Colonic mucosa (tissue), 4 donors: ENCODE data around the gene NAP1L1. TPM values are rescaled to one million over a fixed set of nuclear protein-coding genes. Genes with fewer than 3 reads are reported as not detected.

Experiments used
- DNase-seq: peaks from one replicate; pipeline ENCODE4 v3.0.0-alpha.2; 2020
- H3K27ac ChIP-seq: fragments of 200-600 bp; one replicate; pipeline ENCODE4 v1.8.0; 2021
- H3K27me3 ChIP-seq: fragments of 200-600 bp; one replicate; pipeline ENCODE4 v1.8.0; 2021
- H3K36me3 ChIP-seq: fragments of 200-600 bp; one replicate; pipeline ENCODE4 v1.8.0; 2021
- H3K4me1 ChIP-seq: fragments of 200-600 bp; one replicate; pipeline ENCODE4 v1.8.0; 2021; ENCODE audit warnings: mild to moderate bottlenecking
- H3K4me3 ChIP-seq: fragments of 200-600 bp; one replicate; pipeline ENCODE4 v1.8.0; 2021
- H3K9ac ChIP-seq, 2 donors: one replicate each; pipeline ENCODE4 v1.7.0; 2013; ENCODE audit warnings: control low read depth in 2 of 2, low read depth in 2 of 2, low read length in 2 of 2
- H3K9me3 ChIP-seq: fragments of 200-600 bp; one replicate; pipeline ENCODE4 v1.8.0; 2021
- intact Hi-C: fragments of 100-400 bp; cut with DNase I; formaldehyde crosslinking; loops from one replicate; pipeline ENCODE4 v1.14.1; 2022
- total RNA-seq, 2 donors: library from RNA; stranded (reverse); fragmentation: NEBNext Ultra II Directional in 1 of 2; extraction: Animal tissue kit (Norgen Biotek cat#: 25700) in 1 of 2; gene quantifications; one replicate each; pipeline ENCODE4 v1.2.1, GENCODE V29; 2021
- TF ChIP-seq, protein P1 (sequence below): fragments of 200-600 bp; IDR thresholded peaks from one replicate; pipeline ENCODE4 v1.8.0; 2022; ENCODE audit warnings: antibody characterized with exemption, mild to moderate bottlenecking
- donor health status: healthy.
- donor health status: DM: no; HTN: no; CAD: no.
- donor health status: DM: no; HTN: no; CAD: no.

Gene NAP1L1
- total RNA-seq, 2 donors from 2014 or later = 163 to 171 TPM

DNA sequence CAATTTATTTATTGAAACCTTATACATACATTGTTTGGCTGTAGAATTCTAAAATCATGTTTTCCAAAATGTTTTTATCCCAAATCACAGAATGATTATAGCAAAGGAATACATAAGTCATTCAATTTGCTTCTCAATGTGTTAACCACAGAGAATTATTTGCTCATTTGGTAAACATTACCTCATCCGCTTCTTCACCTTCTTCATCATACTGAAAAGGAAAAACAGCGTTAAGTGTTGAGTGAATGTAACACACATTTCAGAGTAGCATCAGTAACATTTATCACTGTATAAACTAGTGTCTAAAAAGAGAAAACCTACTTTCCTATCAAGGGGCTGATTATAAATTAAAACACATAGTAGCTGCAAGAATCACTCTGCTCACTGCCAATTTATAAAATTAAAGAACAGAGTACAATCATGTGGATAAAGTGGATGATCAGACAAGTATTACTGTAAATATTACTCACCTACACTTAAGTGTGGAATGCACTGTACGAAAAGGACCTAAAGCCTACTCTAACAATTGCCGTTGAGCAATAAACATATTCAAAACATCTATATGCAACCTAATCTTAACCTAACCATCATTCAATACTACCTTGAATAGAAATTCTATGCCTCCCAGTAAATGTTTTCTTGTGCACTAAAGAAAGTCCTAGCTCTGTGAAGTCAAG lies 34.8 kb downstream of the NAP1L1 start:
- Histone ChIP-seq H3K4me3 (no peak overlapping the region), H3K36me3 (peaks cover 6% of the 10 kb centered on the region), H3K4me1 (no peaks in the 10 kb centered on the region), H3K9me3 (no peaks in the 10 kb centered on the region), H3K27me3 (no peaks in the 10 kb centered on the region), H3K9ac (no peak overlapping the region), H3K27ac (no peak overlapping the region)
- intact Hi-C loops = no loop called here
- TF ChIP-seq, protein P1, sequence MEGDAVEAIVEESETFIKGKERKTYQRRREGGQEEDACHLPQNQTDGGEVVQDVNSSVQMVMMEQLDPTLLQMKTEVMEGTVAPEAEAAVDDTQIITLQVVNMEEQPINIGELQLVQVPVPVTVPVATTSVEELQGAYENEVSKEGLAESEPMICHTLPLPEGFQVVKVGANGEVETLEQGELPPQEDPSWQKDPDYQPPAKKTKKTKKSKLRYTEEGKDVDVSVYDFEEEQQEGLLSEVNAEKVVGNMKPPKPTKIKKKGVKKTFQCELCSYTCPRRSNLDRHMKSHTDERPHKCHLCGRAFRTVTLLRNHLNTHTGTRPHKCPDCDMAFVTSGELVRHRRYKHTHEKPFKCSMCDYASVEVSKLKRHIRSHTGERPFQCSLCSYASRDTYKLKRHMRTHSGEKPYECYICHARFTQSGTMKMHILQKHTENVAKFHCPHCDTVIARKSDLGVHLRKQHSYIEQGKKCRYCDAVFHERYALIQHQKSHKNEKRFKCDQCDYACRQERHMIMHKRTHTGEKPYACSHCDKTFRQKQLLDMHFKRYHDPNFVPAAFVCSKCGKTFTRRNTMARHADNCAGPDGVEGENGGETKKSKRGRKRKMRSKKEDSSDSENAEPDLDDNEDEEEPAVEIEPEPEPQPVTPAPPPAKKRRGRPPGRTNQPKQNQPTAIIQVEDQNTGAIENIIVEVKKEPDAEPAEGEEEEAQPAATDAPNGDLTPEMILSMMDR = no peak
- DNase-seq = no peak

DNA sequence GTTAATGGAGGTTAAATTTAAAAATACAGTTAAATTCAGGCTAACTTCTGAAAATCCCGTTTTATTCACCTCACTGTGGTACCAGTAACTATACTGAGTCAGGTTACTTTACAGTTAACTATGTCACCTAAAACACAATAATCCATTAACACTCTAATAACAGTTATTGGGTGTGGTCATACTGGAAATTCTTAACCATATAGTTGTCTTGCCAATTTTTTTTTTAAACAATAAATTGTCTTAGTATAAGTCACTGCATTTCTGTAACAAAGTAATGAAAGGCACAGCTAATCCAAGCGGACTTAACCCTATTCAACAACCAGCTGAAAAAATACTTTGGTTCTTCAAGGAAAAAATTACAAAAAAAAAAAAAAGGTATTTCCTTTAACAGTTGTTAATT lies 36.7 kb downstream of the NAP1L1 start:
- Histone ChIP-seq H3K27ac (no peak overlapping the region), H3K4me3 (no peak overlapping the region), H3K9me3 (no peaks in the 10 kb centered on the region), H3K4me1 (no peaks in the 10 kb centered on the region), H3K27me3 (no peaks in the 10 kb centered on the region), H3K36me3 (peaks cover 1% of the 10 kb centered on the region), H3K9ac (no peak overlapping the region)
- DNase-seq = no peak
- TF ChIP-seq, protein P1 = no peak
- intact Hi-C loops = no loop called here

- H3K27me3 ChIP-seq = no peaks in the 10 kb centered on the region
- H3K27ac ChIP-seq = no peak overlapping the region
- intact Hi-C loops = no loop called here
- H3K4me3 ChIP-seq = no peak overlapping the region
- no peaks in the 10 kb centered on the region for H3K9me3 ChIP-seq
- H3K36me3 ChIP-seq = no peaks in the 10 kb centered on the region
- no peak for DNase-seq
- H3K4me1 ChIP-seq = no peaks in the 10 kb centered on the region
- H3K9ac ChIP-seq = no peak overlapping the region
- TF ChIP-seq, protein P1 = no peak
Measured at GRCh38 chr12:76047060-76047459, 37.4 kb downstream of the NAP1L1 start.

GRCh38 chr12:76043377-76043776 lies 41.1 kb downstream of the NAP1L1 start:
- intact Hi-C loops = no loop called here
- Histone ChIP-seq H3K4me1 (no peaks in the 10 kb centered on the region), H3K9me3 (no peaks in the 10 kb centered on the region)

GRCh38 chr12:76042147-76042546 lies 42.3 kb downstream of the NAP1L1 start:
- Histone ChIP-seq H3K4me3 (no peak overlapping the region), H3K9me3 (no peaks in the 10 kb centered on the region), H3K27me3 (no peaks in the 10 kb centered on the region), H3K36me3 (no peaks in the 10 kb centered on the region), H3K9ac (no peak overlapping the region), H3K27ac (no peak overlapping the region), H3K4me1 (no peaks in the 10 kb centered on the region)
- TF ChIP-seq, protein P1 = no peak
- DNase-seq = no peak
- intact Hi-C loops = no loop called here

More at GRCh38 chr12:76043377-76043776, 41.1 kb downstream of the NAP1L1 start:
- Histone ChIP-seq H3K4me3 (no peak overlapping the region), H3K9ac (no peak overlapping the region), H3K36me3 (no peaks in the 10 kb centered on the region), H3K27me3 (no peaks in the 10 kb centered on the region), H3K27ac (no peak overlapping the region)
- TF ChIP-seq, protein P1 = no peak
- no peak for DNase-seq
